Fibroblast of skin of back (primary cell): ENCODE data around the gene USP8. TPM values are rescaled to one million over a fixed set of nuclear protein-coding genes. Genes with fewer than 3 reads are reported as not detected.
"Not testable (repeated sequence)": the region's sequence is repeated elsewhere in the genome, so short reads cannot be mapped to it uniquely, and the experiment has no call there.

Experiments used
- DNase-seq: peaks from one replicate; pipeline ENCODE4 v3.0.0-alpha.2; 2013
- polyA plus RNA-seq, 2 experiments: library from polyadenylated mRNA; unstranded; fragments of 120-200 nt; gene quantifications; one replicate each; pipeline ENCODE4 v1.2.1, GENCODE V29; 2013; ENCODE audit not compliant: insufficient read length in 2 of 2

Gene USP8
- polyA plus RNA-seq (2013, experiment 1 of 2; ENCODE audit: insufficient read length): 29.9 TPM
- polyA plus RNA-seq (2013, experiment 2 of 2; ENCODE audit: insufficient read length): 30.9 TPM

- DNase-seq: peak; percentile 97
Observed at GRCh38 chr15:50424066-50424890, at the start of gene USP8. Gene USP8, plus strand, starts transcription at chr15:50424405. Its CDS starts 14,669 bp downstream, at chr15:50439074.

- no peak for DNase-seq
Observed at GRCh38 chr15:50377867-50378751, 46.1 kb upstream of the USP8 start.

GRCh38 chr15:50378776-50379175 is 45.4 kb upstream of the USP8 start:
- DNase-seq: no peak

- not testable (repeated sequence) for DNase-seq
Observed at GRCh38 chr15:50379413-50379812, 44.8 kb upstream of the USP8 start.

- peak; percentile 20 for DNase-seq
Observed at GRCh38 chr15:50380089-50380488, 44.1 kb upstream of the USP8 start.

GRCh38 chr15:50381438-50381837 is 42.8 kb upstream of the USP8 start:
- DNase-seq: peak; percentile 4

- DNase-seq: not testable (repeated sequence)
Observed at GRCh38 chr15:50382408-50382807, 41.8 kb upstream of the USP8 start.

- DNase-seq: no peak
Observed at GRCh38 chr15:50390554-50391264, 33.5 kb upstream of the USP8 start.

GRCh38 chr15:50391561-50391960 is 32.6 kb upstream of the USP8 start:
- not testable (repeated sequence) for DNase-seq

- no peak for DNase-seq
Observed at GRCh38 chr15:50411870-50412269, 12.3 kb upstream of the USP8 start.

GRCh38 chr15:50414624-50415023 is 9.6 kb upstream of the USP8 start:
- DNase-seq: no peak

- peak; percentile 8 for DNase-seq
Observed at GRCh38 chr15:50415752-50416404, 8.3 kb upstream of the USP8 start.

- no peak for DNase-seq
Observed at GRCh38 chr15:50416890-50417289, 7.3 kb upstream of the USP8 start.

GRCh38 chr15:50418041-50418583 is 6.1 kb upstream of the USP8 start:
- peak; percentile 21 for DNase-seq

GRCh38 chr15:50425219-50425618 is 1.0 kb downstream of the USP8 start:
- no peak for DNase-seq

GRCh38 chr15:50425678-50426246 is 1.6 kb downstream of the USP8 start:
- DNase-seq: not testable (repeated sequence)

GRCh38 chr15:50426428-50426827 is 2.2 kb downstream of the USP8 start:
- no peak for DNase-seq

- DNase-seq: peak; percentile 28
Observed at GRCh38 chr15:50431204-50431603, 7.0 kb downstream of the USP8 start.

- DNase-seq: no peak
Observed at GRCh38 chr15:50432230-50432629, 8.0 kb downstream of the USP8 start.

GRCh38 chr15:50435772-50436171 is 11.6 kb downstream of the USP8 start:
- DNase-seq: no peak

GRCh38 chr15:50438251-50438650 is 14.0 kb downstream of the USP8 start:
- DNase-seq: no peak
